ENCODE measurements around the gene KRTAP4-6.

DNA sequence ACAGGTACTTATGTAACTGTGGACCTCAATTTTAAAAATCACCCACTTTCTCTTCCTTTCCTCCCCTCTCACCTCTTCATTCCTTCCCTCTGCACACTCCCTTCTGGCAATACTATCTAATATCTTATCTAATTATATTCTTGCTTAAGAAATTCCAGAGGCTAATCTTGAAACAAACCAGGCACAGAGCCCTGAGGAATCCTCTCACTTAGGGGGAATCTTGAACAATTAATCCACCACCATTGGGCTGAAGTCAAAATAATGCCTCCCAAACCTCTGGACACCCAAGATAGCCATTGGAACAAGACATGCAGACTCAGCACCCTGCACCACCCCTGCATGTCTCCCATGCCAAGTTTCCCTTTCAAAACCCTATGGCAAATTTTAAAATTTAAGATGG is 1.0 kb upstream of the KRTAP4-6 start:
- TF ChIP-seq, protein P1, sequence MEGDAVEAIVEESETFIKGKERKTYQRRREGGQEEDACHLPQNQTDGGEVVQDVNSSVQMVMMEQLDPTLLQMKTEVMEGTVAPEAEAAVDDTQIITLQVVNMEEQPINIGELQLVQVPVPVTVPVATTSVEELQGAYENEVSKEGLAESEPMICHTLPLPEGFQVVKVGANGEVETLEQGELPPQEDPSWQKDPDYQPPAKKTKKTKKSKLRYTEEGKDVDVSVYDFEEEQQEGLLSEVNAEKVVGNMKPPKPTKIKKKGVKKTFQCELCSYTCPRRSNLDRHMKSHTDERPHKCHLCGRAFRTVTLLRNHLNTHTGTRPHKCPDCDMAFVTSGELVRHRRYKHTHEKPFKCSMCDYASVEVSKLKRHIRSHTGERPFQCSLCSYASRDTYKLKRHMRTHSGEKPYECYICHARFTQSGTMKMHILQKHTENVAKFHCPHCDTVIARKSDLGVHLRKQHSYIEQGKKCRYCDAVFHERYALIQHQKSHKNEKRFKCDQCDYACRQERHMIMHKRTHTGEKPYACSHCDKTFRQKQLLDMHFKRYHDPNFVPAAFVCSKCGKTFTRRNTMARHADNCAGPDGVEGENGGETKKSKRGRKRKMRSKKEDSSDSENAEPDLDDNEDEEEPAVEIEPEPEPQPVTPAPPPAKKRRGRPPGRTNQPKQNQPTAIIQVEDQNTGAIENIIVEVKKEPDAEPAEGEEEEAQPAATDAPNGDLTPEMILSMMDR (IDR thresholded peaks at IDR 0.05): no peak
- no peak for TF ChIP-seq POLR2A (IDR thresholded peaks at IDR 0.05)
